ENCODE data around the gene CDC45. TPM values are rescaled to one million over a fixed set of nuclear protein-coding genes. Genes with fewer than 3 reads are reported as not detected.

CDC45 gene
- total RNA-seq, 4 donors from 2014 or later, result 0.95 to 1.4 (median 1.2) TPM; not detected in 1

DNA sequence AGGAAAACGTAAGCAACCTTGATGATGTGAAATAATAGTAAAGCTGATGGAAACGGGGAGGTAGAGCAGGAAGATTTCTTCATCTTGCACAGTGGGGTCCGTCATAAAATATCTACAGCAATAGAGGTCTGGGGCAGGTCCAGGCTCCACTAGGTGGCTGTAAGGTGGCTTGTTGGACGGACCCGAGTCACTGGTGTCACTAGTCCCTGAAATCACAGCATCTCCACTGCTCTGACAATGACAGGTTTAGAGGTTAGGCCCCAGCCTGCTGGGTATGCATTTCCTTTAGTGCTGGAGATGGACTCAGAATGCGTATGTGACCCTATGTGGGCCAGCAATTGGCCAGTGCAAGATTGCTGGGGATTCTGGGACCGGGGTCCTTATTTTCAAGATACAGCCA is 69.7 kb downstream of the CDC45 start:
- no peak for DNase-seq (ENCODE audit: low spot score)
- ATAC-seq (ENCODE audit: low FRiP score), result no peak
- no peak for TF ChIP-seq CTCF (IDR thresholded peaks at IDR 0.05)

DNA sequence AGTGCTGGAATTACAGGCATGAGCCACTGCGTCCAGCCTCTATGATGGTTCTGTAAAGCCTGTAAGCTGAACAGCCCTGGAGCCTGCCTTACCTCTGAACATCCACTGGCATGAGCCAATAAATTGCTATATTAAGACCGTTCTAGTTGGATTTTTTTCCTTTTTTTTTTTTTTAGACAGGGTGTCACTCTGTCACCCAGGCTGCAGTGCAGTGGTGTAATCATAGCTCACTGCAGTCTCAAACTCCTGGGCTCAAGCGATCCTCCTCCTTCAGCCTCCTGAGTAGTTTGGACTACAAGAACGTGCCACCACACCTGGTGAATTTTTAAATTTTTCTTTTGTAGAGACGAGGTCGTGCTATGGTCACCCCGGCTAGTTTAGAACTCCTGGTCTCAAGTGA is 70.7 kb downstream of the CDC45 start:
- no peak for DNase-seq (ENCODE audit: low spot score)
- no peak for ATAC-seq (ENCODE audit: low FRiP score)
- no peak for TF ChIP-seq CTCF (IDR thresholded peaks at IDR 0.05)

GRCh38 chr22:19553201-19553600 is 73.5 kb downstream of the CDC45 start:
- no peak for TF ChIP-seq CTCF (IDR thresholded peaks at IDR 0.05)
- ATAC-seq (ENCODE audit: low FRiP score) (no peak), DNase-seq (ENCODE audit: low spot score) (no peak)

- no peak for DNase-seq (ENCODE audit: low spot score)
- TF ChIP-seq CTCF (IDR thresholded peaks at IDR 0.05), result no peak
- ATAC-seq (ENCODE audit: low FRiP score), result no peak
Measured at GRCh38 chr22:19554834-19555404, 75.2 kb downstream of the CDC45 start.

DNA sequence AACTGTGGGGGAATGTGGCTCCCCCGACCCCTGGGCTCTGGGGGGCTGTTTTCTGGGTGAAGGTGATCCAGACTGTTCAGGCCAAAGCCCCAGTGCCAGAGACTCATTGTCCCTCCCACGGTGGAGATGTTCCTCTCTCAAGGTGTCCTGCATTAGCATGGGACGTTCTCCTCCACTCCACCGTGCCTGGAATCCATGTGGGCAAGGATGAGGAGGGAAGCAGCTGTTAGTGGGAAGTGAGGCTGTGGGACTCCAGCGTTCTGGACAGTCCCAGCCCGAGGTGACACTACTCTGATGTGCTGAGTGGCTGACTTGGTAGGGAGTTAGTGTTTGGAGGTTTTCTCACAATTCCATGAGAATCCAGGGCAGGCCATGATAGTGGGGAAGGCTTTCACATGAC is 75.9 kb downstream of the CDC45 start:
- DNase-seq (ENCODE audit: low spot score) (no peak), ATAC-seq (ENCODE audit: low FRiP score) (no peak)
- TF ChIP-seq CTCF (IDR thresholded peaks at IDR 0.05), result no peak

- DNase-seq (ENCODE audit: low spot score) (no peak), ATAC-seq (ENCODE audit: low FRiP score) (no peak)
- TF ChIP-seq CTCF (IDR thresholded peaks at IDR 0.05), result no peak
Measured at GRCh38 chr22:19556963-19557545, 77.3 kb downstream of the CDC45 start.

DNA sequence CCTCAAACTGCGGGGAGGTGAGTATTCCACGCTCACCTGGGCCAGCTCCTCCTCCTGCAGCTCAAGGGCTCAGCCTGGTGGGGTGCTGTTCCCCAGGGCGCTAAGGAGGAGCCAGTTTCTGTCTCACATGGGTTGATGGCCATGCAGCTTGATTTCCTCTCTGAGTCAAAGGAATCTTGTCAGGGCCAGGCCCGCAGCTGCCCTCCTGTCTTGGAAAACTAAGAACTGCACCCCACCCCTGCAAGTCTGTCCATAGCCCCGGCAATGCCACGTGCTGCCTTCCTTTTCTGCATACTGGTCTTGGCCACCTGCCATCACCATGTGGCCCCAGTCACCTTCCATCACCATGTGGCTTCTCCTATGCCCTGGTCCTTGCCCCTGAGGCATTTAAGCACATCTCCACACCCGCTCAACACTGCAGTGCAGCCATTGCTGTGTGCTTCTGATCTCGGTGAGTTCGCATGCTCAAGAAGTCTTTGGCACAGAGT is 79.6 kb downstream of the CDC45 start:
- ATAC-seq (ENCODE audit: low FRiP score), result no peak
- no peak for TF ChIP-seq CTCF (IDR thresholded peaks at IDR 0.05)
- no peak for DNase-seq (ENCODE audit: low spot score)

Measured in omental fat pad (tissue), 4 donors.